Vagina (tissue), 2 donors: ENCODE measurements around the gene GDNF.

Experiments used
- CTCF ChIP-seq, 3 experiments: fragments of 450-650 bp in 2 of 3; fragments of 200-600 bp in 1 of 3; sonication (generic) in 1 of 3; IDR thresholded peaks; one replicate each; pipeline ENCODE4 v1.5.1; 2017 to 2019; ENCODE audit warnings: antibody characterized with exemption in 3 of 3, mild to moderate bottlenecking in 2 of 3, moderate library complexity in 2 of 3
- POLR2A ChIP-seq, 2 donors: fragments of 450-650 bp; IDR thresholded peaks; one replicate each; pipeline ENCODE4 v1.6.1; 2017; ENCODE audit warnings: antibody characterized with exemption in 2 of 2, mild to moderate bottlenecking in 2 of 2, moderate library complexity in 2 of 2
- POLR2AphosphoS5 ChIP-seq, 2 donors: sonication (generic); formaldehyde crosslinking; IDR thresholded peaks; one replicate each; pipeline ENCODE4 v1.9.0; 2017; ENCODE audit warnings: antibody characterized with exemption in 2 of 2, mild to moderate bottlenecking in 2 of 2, low read depth in 1 of 2; ENCODE audit not compliant: insufficient read depth in 1 of 2

GRCh38 chr5:37786416-37786815 is 53.4 kb downstream of the GDNF start:
- no peak for TF ChIP-seq POLR2A (IDR thresholded peaks at IDR 0.05)
- no peak for TF ChIP-seq CTCF (IDR thresholded peaks at IDR 0.05)
- no peak for TF ChIP-seq POLR2AphosphoS5 (IDR thresholded peaks at IDR 0.05; ENCODE audit: insufficient read depth in 1 of 2, low read depth in 1 of 2)
